ENCODE data around the gene FARP2.

DNA sequence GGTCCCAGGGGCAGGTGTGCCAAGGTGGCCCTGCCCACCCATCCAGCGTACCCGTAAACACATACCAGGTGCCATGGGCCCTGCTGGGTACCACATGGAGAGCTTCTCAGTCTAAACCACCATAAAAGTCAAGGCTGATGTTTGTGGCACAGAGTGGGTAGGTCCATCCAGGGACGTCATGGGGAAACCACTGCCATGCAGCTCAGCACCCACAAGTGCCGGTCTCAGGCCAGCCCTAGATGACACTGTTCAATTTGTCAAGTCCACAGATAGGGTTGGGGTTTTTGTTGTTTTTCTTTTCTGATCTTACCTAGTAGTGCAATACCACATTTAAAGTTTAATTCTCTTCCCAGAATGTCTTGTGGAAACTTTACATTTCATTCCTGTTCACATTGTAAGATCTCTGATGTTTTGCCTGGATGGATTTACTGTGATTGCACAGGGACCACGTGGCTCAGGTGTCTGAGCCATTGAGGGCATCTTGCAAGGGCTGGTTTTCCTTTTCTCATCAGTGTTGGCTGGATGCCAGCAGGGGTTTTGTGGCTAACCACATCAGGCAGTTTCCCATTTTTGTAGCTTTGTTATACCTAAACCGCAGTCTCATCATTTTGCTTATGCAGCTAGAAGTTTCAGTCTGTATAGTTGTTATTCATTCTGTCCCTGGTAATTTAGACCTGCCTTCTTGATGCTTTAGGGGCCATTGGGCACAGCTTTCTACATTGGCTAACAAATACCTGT, 87.6 kb downstream of the FARP2 start:
- TF ChIP-seq ZNF24 (tag by site-specific recombination; IDR thresholded peaks at IDR 0.05) = no peak
- TF ChIP-seq, protein P1, sequence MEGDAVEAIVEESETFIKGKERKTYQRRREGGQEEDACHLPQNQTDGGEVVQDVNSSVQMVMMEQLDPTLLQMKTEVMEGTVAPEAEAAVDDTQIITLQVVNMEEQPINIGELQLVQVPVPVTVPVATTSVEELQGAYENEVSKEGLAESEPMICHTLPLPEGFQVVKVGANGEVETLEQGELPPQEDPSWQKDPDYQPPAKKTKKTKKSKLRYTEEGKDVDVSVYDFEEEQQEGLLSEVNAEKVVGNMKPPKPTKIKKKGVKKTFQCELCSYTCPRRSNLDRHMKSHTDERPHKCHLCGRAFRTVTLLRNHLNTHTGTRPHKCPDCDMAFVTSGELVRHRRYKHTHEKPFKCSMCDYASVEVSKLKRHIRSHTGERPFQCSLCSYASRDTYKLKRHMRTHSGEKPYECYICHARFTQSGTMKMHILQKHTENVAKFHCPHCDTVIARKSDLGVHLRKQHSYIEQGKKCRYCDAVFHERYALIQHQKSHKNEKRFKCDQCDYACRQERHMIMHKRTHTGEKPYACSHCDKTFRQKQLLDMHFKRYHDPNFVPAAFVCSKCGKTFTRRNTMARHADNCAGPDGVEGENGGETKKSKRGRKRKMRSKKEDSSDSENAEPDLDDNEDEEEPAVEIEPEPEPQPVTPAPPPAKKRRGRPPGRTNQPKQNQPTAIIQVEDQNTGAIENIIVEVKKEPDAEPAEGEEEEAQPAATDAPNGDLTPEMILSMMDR (tag by site-specific recombination; IDR thresholded peaks at IDR 0.05) = no peak
- TF ChIP-seq, protein P2, sequence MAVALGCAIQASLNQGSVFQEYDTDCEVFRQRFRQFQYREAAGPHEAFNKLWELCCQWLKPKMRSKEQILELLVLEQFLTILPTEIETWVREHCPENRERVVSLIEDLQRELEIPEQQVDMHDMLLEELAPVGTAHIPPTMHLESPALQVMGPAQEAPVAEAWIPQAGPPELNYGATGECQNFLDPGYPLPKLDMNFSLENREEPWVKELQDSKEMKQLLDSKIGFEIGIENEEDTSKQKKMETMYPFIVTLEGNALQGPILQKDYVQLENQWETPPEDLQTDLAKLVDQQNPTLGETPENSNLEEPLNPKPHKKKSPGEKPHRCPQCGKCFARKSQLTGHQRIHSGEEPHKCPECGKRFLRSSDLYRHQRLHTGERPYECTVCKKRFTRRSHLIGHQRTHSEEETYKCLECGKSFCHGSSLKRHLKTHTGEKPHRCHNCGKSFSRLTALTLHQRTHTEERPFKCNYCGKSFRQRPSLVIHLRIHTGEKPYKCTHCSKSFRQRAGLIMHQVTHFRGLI (tag by site-specific recombination; IDR thresholded peaks at IDR 0.05) = no peak
- no peak for TF ChIP-seq ZNF248 (tag by site-specific recombination; IDR thresholded peaks at IDR 0.05)
- no peak for TF ChIP-seq ZNF791 (tag by site-specific recombination; IDR thresholded peaks at IDR 0.05)
- no peak for TF ChIP-seq ZNF132 (tag by site-specific recombination; IDR thresholded peaks at IDR 0.05; ENCODE audit: borderline replicate concordance)
- no peak for TF ChIP-seq ZNF585B (tag by site-specific recombination; IDR thresholded peaks at IDR 0.05)
- TF ChIP-seq, protein P3, sequence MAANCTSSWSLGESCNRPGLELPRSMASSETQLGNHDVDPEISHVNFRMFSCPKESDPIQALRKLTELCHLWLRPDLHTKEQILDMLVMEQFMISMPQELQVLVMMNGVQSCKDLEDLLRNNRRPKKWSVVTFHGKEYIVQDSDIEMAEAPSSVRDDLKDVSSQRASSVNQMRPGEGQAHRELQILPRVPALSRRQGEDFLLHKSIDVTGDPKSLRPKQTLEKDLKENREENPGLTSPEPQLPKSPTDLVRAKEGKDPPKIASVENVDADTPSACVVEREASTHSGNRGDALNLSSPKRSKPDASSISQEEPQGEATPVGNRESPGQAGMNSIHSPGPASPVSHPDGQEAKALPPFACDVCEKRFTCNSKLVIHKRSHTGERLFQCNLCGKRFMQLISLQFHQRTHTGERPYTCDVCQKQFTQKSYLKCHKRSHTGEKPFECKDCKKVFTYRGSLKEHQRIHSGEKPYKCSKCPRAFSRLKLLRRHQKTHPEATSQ (tag by site-specific recombination; IDR thresholded peaks at IDR 0.05) = no peak

Measured in HEK293 (cell line).